Sigmoid colon (tissue), 7 donors: ENCODE results near the gene ZMYND15. TPM values are rescaled to one million over a fixed set of nuclear protein-coding genes. Genes with fewer than 3 reads are reported as not detected.

Experiments
- DNase-seq: peaks from one replicate; pipeline ENCODE4 v3.0.0-alpha.2; 2019
- H3K27ac ChIP-seq, 4 donors: fragments of 200-600 bp; sonication (generic); one replicate each; pipeline ENCODE4 v1.5.1; 2016 to 2019; ENCODE audit warnings: mild to moderate bottlenecking in 1 of 4
- H3K27me3 ChIP-seq, 3 donors: fragments of 200-600 bp; sonication (generic); one replicate each; pipeline ENCODE4 v1.5.1; 2019; ENCODE audit warnings: mild to moderate bottlenecking in 1 of 3
- H3K36me3 ChIP-seq, 4 donors: fragments of 200-600 bp; sonication (generic); one replicate each; pipeline ENCODE4 v1.5.1; 2016 to 2019
- H3K4me1 ChIP-seq, 4 donors: fragments of 200-600 bp; sonication (generic); one replicate each; pipeline ENCODE4 v1.5.1; 2017 to 2019
- H3K4me3 ChIP-seq, 4 donors: fragments of 200-600 bp; sonication (generic); one replicate each; pipeline ENCODE4 v1.5.1; 2017 to 2019; ENCODE audit warnings: mild to moderate bottlenecking in 2 of 4, moderate library complexity in 1 of 4
- H3K9me3 ChIP-seq, 4 donors: fragments of 200-600 bp in 3 of 4; sonication (generic) in 3 of 4; one replicate each; pipeline versions ENCODE4 v1.5.1 to v1.6.1; 2013 to 2019
- EP300 ChIP-seq, 4 donors: sonication (generic); formaldehyde crosslinking; IDR thresholded peaks; one replicate each; pipeline ENCODE4 v1.6.1; 2017; ENCODE audit warnings: antibody characterized with exemption in 4 of 4
- POLR2A ChIP-seq, 2 donors: fragments of 450-650 bp; IDR thresholded peaks; one replicate each; pipeline ENCODE4 v1.6.1; 2016; ENCODE audit warnings: antibody characterized with exemption in 2 of 2, mild to moderate bottlenecking in 2 of 2, moderate library complexity in 2 of 2
- POLR2AphosphoS5 ChIP-seq, 4 donors: sonication (generic); formaldehyde crosslinking; IDR thresholded peaks; one replicate each; pipeline ENCODE4 v1.6.1; 2017; ENCODE audit warnings: antibody characterized with exemption in 4 of 4
- WGBS, 2 donors: extraction: QIAGEN DNeasy Blood & Tissue Kit; methylation state at CpG; one replicate each; pipeline ENCODE4 v1.1.7; 2013; 5-methylcytosine and 5-hydroxymethylcytosine counted together
- intact Hi-C: fragments of 100-400 bp; cut with DNase I; formaldehyde crosslinking; loops from one replicate; pipeline ENCODE4 v1.15.1; 2023
- polyA plus RNA-seq, 3 donors: library from polyadenylated mRNA; stranded (reverse); fragments of 200-250 nt; gene quantifications; one replicate each; pipeline ENCODE4 v1.2.3, GENCODE V29; 2013
- total RNA-seq, 4 donors: library from RNA; depleted of rRNA; stranded (reverse); fragments of >200 nt; gene quantifications; one replicate each; pipeline ENCODE4 v1.1.0, GENCODE V29; 2016
- TF ChIP-seq, protein P1 (sequence below), 4 experiments: fragments of 450-650 bp in 3 of 4; fragments of 200-600 bp in 1 of 4; IDR thresholded peaks; one replicate each; pipeline ENCODE4 v1.5.1; 2016 to 2019; ENCODE audit warnings: antibody characterized with exemption in 4 of 4, mild to moderate bottlenecking in 3 of 4, moderate library complexity in 2 of 4
- donor health status: healthy with polysubstance abuse.
- donor health status: Bipolar disorder and iron deficiency.
- donor health status: healthy.

The ZMYND15 gene
- total and polyA plus RNA-seq, 7 donors = 0.36 to 1.2 (median 0.55) TPM; not detected in 2

GRCh38 chr17:4728124-4728523 is 11.5 kb upstream of the ZMYND15 start:
- intact Hi-C loops = no loop called here
- Histone ChIP-seq H3K36me3 (peaks cover 0 to 3% (median 0%) of the 10 kb centered on the region in 4 donors), H3K4me1 (peaks cover 0 to 19% (median 14%) of the 10 kb centered on the region in 4 donors), H3K9me3 (no peaks in the 10 kb centered on the region), H3K27ac (no peak overlapping the region), H3K27me3 (no peaks in the 10 kb centered on the region), H3K4me3 (no peak overlapping the region)
- TF ChIP-seq EP300 (IDR thresholded peaks at IDR 0.05) (no peak), POLR2A (IDR thresholded peaks at IDR 0.05) (no peak), POLR2AphosphoS5 (IDR thresholded peaks at IDR 0.05) (no peak)
- TF ChIP-seq, protein P1, sequence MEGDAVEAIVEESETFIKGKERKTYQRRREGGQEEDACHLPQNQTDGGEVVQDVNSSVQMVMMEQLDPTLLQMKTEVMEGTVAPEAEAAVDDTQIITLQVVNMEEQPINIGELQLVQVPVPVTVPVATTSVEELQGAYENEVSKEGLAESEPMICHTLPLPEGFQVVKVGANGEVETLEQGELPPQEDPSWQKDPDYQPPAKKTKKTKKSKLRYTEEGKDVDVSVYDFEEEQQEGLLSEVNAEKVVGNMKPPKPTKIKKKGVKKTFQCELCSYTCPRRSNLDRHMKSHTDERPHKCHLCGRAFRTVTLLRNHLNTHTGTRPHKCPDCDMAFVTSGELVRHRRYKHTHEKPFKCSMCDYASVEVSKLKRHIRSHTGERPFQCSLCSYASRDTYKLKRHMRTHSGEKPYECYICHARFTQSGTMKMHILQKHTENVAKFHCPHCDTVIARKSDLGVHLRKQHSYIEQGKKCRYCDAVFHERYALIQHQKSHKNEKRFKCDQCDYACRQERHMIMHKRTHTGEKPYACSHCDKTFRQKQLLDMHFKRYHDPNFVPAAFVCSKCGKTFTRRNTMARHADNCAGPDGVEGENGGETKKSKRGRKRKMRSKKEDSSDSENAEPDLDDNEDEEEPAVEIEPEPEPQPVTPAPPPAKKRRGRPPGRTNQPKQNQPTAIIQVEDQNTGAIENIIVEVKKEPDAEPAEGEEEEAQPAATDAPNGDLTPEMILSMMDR (IDR thresholded peaks at IDR 0.05) = no peak
- no peak for DNase-seq
- 56 to 59% methylated on average over 3 of the region's 3 CpGs for WGBS, 2 donors

GRCh38 chr17:4733073-4733531 is 6.5 kb upstream of the ZMYND15 start:
- TF ChIP-seq, protein P1 (IDR thresholded peaks at IDR 0.05) = no peak
- TF ChIP-seq EP300 (IDR thresholded peaks at IDR 0.05) = no peak
- TF ChIP-seq POLR2AphosphoS5 (IDR thresholded peaks at IDR 0.05) = peak in 1 of 4 donors; percentile 11
- no peak for TF ChIP-seq POLR2A (IDR thresholded peaks at IDR 0.05)
- Histone ChIP-seq H3K27me3 (no peaks in the 10 kb centered on the region), H3K27ac (peak overlapping the region in 1 of 4 donors; percentile 9), H3K9me3 (no peaks in the 10 kb centered on the region), H3K4me3 (no peak overlapping the region), H3K4me1 (peaks cover 0 to 19% (median 14%) of the 10 kb centered on the region in 4 donors), H3K36me3 (peaks cover 0 to 8% (median 0%) of the 10 kb centered on the region in 4 donors)
- intact Hi-C loops = no loop called here
- DNase-seq = no peak
- WGBS, 2 donors = 70 to 75% methylated on average over 6 of the region's 6 CpGs

GRCh38 chr17:4734857-4735475 is 4.7 kb upstream of the ZMYND15 start:
- DNase-seq = no peak
- Histone ChIP-seq H3K9me3 (no peaks in the 10 kb centered on the region), H3K4me1 (peaks cover 0 to 31% (median 26%) of the 10 kb centered on the region in 4 donors), H3K36me3 (peaks cover 0 to 8% (median 0%) of the 10 kb centered on the region in 4 donors), H3K4me3 (no peak overlapping the region), H3K27me3 (no peaks in the 10 kb centered on the region), H3K27ac (no peak overlapping the region)
- 93% methylated on average over 8 of the region's 8 CpGs for WGBS, 2 donors
- intact Hi-C loops = no loop called here
- TF ChIP-seq EP300 (IDR thresholded peaks at IDR 0.05) = no peak
- TF ChIP-seq, protein P1 (IDR thresholded peaks at IDR 0.05) = no peak
- TF ChIP-seq POLR2A (IDR thresholded peaks at IDR 0.05) = no peak
- no peak for TF ChIP-seq POLR2AphosphoS5 (IDR thresholded peaks at IDR 0.05)

GRCh38 chr17:4735876-4736651 is 3.6 kb upstream of the ZMYND15 start:
- peak overlapping the region in 2 of 4 donors; percentile 24 to 25 for H3K27ac ChIP-seq
- intact Hi-C loops = no loop called here
- no peak for TF ChIP-seq POLR2A (IDR thresholded peaks at IDR 0.05)
- peak in 2 of 4 donors; percentile 31 to 58 for TF ChIP-seq EP300 (IDR thresholded peaks at IDR 0.05)
- peak in 2 of 4 donors; percentile 43 to 67 for TF ChIP-seq POLR2AphosphoS5 (IDR thresholded peaks at IDR 0.05)
- TF ChIP-seq, protein P1 (IDR thresholded peaks at IDR 0.05) = no peak
- no peak overlapping the region for H3K4me3 ChIP-seq
- H3K27me3 ChIP-seq = no peaks in the 10 kb centered on the region
- H3K4me1 ChIP-seq = peaks cover 0 to 25% (median 19%) of the 10 kb centered on the region in 4 donors
- H3K36me3 ChIP-seq = peaks cover 0 to 8% (median 0%) of the 10 kb centered on the region in 4 donors
- no peaks in the 10 kb centered on the region for H3K9me3 ChIP-seq
- peak; percentile 77 for DNase-seq
- 70 to 81% methylated on average over 9 of the region's 9 CpGs for WGBS, 2 donors
